Left cardiac atrium (tissue), 4 donors: ENCODE results near the gene WDFY2. TPM values are rescaled to one million over a fixed set of nuclear protein-coding genes. Genes with fewer than 3 reads are reported as not detected.

Experiments
- ATAC-seq, 2 donors: fragments of 200-7000 bp; cut with Tn5 transposase; one replicate each; pipeline ENCODE4 v1.9.1; 2020; ENCODE audit warnings: mild to moderate bottlenecking in 2 of 2, moderate library complexity in 2 of 2
- DNase-seq: peaks from one replicate; pipeline ENCODE4 v3.0.0-alpha.2; 2020
- intact Hi-C, 2 donors: fragments of 100-400 bp; cut with DNase I; formaldehyde crosslinking; loops; one replicate each; pipeline versions ENCODE4 v1.14.1 to v1.15.1; 2022 to 2023
- total RNA-seq, 2 donors: library from RNA; stranded (reverse); fragmentation: NEBNext Ultra II Directional; extraction: Animal tissue kit (Norgen Biotek cat#: 25700); gene quantifications; one replicate each; pipeline ENCODE4 v1.2.1, GENCODE V29; 2021
- donor health status: DM: no; HTN: yes; CAD: no.
- donor health status: DM: no; HTN: yes; CAD: no; lungs with severe emphysema.
- donor health status: DM: yes; HTN: yes; CAD: no.
- donor health status: Dilated cardiomyopathy.

The WDFY2 gene
- total RNA-seq, 2 donors from 2014 or later = 5.4 to 7.2 TPM

DNA sequence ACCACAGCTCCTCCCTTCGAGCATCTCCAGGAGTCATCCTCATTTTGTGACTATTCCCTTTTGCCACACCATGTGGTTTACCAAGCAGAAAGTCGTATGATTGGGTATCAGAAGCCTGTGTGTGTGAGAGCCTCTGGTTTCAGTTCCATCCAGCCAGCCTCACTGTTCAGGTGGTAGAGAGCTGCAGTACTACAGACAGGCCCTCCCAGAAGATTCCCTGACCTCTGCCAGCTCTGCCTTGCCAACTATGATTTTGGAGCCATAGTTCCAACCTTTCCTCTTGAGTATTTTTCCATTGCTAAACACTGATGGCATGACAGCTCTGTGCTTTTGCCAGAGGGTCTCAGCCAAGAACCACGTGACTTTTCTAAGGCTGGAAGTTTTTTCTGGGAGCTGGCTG lies 137.2 kb downstream of the WDFY2 start:
- DNase-seq (peak; percentile 40), ATAC-seq (peak; percentile 81 to 91)
- intact Hi-C loops = loop anchor here in 1 of 2 donors (10.0 kb wide), 1 partner anchor 97 kb away; no protein-coding TSS in a partner anchor

DNA sequence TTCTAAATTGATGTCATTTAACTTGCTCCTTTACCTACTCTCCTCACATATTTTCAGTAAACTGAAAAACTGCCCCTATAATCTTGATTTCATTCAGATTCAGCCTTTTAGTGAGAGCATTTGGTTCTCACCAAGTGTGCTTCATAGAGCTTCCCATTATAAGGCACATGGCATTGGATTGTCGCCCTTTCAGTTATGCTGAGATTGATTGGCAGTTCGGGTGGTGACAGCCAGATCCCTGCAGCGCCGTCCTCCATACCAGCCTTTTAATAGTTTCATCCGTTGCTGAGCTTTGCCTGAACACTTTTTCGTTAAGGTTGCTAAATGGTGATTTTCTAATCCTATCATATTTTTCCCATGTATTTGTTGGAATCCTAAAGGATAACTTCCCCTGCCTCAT lies 139.3 kb downstream of the WDFY2 start:
- ATAC-seq = no peak

DNA sequence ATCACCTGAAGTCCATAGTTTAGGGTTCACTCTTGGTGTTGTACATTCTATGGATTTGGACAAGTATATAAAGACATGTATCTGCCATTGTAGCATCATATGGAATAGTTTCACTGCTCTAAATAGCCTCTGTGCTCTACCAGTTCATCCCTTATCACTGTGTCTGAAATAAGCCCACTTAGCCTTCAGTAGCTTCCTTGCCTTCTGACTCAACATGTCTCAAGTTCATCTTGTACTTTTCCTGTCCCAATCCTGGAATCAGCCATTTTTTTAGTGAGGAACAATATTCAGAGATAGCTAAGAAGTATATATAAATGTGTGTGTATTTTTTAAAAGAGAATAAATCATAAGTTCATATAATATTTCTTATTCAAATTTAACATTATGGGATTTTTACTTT lies 140.5 kb downstream of the WDFY2 start:
- ATAC-seq (no peak), DNase-seq (no peak)
- intact Hi-C loops = loop anchor here in 1 of 2 donors (10.0 kb wide), 1 partner anchor 100 kb away; no protein-coding TSS in a partner anchor

More for the DNA sequence above, 139.3 kb downstream of the WDFY2 start:
- intact Hi-C loops = loop anchor here in 1 of 2 donors (10.0 kb wide), 1 partner anchor 99 kb away; no protein-coding TSS in a partner anchor
- no peak for DNase-seq

DNA sequence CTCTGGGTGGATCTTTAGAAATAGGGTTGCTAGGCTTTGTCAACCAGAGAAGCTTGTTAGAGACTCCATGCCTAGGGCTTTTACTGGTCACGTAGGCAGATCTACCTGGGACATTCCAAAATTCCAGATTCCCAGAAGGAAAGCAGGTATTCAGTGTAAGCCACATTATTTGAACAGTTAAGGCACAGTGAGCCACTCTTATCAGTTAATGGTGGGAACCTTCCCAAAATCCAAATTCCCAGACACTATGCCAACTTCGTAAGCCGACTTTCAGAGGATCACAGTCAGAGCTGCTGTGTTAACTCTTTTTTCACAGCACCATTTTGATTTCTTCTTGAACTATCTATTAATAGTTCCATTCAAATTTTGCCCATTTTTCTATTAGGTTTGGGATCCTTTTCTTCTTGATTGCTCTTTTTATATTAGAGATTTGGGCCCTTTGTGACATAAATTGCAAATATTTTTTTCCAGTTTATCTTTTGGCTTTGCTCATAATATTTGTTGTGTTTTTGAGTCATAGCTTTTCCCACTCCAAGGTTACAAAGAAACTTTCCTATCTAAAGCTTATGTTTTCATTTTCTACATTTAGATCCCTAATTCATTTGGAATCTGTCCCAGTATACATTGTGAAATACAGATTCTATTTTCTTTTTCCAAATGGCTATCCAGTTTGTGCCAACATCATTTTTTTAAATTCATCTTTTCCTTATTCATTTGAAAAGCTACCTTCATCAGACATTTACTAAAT lies 142.4 kb downstream of the WDFY2 start:
- ATAC-seq = peak in 1 of 2 donors; percentile 27
- intact Hi-C loops = loop anchor here in 1 of 2 donors (10.0 kb wide), 1 partner anchor 102 kb away; no protein-coding TSS in a partner anchor

DNA sequence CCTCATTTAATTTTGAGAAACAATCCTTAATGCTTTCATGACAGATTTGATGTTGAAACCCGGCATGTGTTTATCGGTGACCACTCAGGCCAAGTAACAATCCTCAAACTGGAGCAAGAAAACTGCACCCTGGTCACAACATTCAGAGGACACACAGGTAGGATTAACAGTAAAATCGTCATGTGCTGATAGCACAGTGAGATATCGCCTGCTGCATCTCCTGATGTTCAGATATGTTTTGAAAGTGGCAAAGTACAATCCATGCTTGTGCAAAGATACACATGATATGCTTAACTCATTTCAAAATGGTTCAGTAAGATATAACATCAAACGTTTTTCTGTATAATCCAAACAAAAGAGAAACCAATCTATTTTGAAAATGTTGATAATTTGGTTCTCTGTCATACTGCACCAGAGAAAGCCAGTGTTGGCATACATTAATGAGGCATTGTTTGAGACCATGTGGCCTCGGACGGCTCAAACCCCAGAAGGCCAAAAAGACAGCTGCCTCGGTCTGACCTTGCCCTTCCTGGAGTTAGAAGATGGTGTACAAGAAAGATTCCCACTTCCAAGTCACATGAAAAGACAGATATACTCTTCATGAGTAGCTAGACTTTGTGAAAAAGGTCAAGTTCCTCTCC lies 143.5 kb downstream of the WDFY2 start:
- DNase-seq (no peak), ATAC-seq (no peak)
- intact Hi-C loops = loop anchor here in 1 of 2 donors (10.0 kb wide), 1 partner anchor 103 kb away; no protein-coding TSS in a partner anchor

More for the DNA sequence above, 142.4 kb downstream of the WDFY2 start:
- no peak for DNase-seq

DNA sequence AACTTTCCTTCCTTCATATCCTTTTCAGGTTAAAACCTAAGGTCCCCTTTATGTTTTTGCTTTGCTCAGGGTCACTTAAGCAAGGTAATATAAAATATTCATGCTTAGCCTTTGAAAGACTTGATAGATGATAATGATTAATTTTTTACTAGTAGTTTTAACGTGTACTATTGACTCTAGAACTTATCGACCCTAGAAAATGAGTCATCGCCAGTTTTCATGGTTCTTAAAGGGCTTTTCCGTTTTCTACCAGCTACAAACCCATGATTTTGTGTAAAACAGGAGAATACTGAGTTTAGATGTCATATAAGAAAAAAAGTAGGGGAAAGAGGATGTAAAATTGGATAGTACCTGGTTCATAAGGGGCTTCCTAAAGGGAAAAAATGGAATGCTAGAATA lies 144.0 kb downstream of the WDFY2 start:
- DNase-seq = no peak
- intact Hi-C loops = loop anchor here in 1 of 2 donors (10.0 kb wide), 1 partner anchor 103 kb away; no protein-coding TSS in a partner anchor
- ATAC-seq = no peak

DNA sequence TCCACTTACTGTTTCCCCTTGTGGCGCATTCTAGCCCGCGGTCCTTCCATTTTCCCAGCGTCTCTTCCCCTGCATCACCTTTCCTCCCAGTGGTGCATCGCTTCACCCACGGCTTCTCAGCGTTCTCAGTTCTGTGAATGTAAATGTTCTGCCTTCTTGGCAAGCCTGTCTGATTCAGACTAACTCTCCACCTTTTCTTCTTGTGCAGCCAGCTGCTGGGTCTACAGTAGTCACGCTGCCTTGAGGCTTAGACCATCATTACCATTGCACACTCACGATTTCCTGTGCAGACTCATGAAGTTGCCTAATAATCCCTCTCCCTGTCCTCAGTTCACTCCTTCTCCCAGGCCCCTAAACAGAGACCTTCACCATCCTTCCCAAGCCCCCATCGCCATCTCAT lies 144.7 kb downstream of the WDFY2 start:
- intact Hi-C loops = loop anchor here in 1 of 2 donors (10.0 kb wide), 1 partner anchor 104 kb away; no protein-coding TSS in a partner anchor
- DNase-seq = no peak
- no peak for ATAC-seq

DNA sequence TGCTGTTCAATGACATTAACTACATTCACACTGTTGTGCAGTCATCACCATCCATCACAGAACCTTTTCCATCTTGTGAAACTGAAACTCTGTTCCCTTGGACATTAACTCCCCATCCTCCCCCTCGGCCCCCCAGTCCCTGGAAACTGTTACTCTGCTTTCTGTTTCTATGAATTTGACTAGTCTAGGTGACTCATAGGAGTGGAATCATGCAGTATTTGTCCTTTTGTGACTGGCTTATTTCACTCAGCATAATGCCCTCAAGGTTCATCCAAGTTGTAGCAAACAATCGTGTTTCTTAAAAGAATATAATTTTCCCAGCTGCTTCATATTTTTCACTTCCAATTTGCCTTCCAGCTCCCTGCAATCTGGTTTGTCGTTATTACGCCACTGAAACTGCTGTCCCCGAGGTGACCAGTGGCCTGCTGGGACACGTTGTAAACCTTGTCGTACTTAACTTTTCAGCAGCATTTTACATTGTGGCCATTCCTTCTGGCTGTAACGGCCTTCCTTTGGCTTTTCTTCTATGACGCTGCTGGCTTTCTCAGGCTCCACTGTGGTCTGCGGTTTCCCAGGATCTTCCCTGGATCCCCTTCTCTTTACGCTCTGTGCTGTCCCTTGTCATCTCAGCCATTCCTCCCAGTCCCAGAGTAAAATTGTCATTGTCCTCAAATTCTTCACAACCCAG lies 145.7 kb downstream of the WDFY2 start:
- ATAC-seq (peak; percentile 58 to 75), DNase-seq (peak; percentile 46)
- intact Hi-C loops = loop anchor here (10.0 kb wide), 2 partner anchors 105 to 285 kb away; no protein-coding TSS in a partner anchor

DNA sequence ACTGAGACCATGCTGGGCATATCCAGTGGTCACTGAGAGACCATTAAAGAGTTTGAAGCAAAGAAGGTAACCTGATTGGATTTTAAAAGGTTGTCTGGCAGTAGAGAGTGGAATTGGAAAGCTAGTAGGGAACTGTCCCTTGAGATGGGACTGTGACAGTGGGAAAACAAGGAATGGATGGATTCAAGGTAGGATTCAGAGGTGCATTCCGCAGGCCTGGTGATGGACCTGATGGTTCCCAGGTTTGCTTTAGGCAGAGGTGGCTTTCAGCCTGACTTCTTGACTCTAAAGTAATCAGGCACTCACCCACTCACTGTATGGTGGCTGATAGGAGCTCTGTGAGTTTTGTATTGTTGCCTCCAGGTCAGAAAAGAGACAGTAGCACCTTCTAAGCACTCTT lies 146.7 kb downstream of the WDFY2 start:
- DNase-seq = no peak
- intact Hi-C loops = loop anchor here in 1 of 2 donors (10.0 kb wide), 1 partner anchor 286 kb away; no protein-coding TSS in a partner anchor
- no peak for ATAC-seq

DNA sequence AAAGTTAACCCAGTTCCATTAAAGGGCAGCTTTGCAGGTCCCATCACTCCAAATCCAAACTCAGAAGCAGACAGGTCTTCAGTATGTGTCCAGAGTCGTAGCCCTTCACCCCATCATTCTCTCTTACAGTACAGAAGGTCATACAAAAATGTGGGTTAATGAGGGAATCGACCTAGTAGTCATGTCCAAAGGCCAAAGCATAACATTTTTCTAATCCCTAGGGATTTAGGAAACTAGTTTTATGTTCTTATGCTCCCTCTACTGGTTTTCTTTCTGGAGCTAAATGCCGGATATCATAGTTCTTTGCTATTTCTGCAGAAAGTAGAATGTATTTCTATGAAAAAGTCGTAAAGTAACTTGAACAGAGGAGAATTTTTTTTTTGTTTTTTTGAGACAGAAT lies 147.5 kb downstream of the WDFY2 start:
- ATAC-seq = peak; percentile 39 to 48
- no peak for DNase-seq
- intact Hi-C loops = loop anchor here in 1 of 2 donors (10.0 kb wide), 1 partner anchor 287 kb away; no protein-coding TSS in a partner anchor

DNA sequence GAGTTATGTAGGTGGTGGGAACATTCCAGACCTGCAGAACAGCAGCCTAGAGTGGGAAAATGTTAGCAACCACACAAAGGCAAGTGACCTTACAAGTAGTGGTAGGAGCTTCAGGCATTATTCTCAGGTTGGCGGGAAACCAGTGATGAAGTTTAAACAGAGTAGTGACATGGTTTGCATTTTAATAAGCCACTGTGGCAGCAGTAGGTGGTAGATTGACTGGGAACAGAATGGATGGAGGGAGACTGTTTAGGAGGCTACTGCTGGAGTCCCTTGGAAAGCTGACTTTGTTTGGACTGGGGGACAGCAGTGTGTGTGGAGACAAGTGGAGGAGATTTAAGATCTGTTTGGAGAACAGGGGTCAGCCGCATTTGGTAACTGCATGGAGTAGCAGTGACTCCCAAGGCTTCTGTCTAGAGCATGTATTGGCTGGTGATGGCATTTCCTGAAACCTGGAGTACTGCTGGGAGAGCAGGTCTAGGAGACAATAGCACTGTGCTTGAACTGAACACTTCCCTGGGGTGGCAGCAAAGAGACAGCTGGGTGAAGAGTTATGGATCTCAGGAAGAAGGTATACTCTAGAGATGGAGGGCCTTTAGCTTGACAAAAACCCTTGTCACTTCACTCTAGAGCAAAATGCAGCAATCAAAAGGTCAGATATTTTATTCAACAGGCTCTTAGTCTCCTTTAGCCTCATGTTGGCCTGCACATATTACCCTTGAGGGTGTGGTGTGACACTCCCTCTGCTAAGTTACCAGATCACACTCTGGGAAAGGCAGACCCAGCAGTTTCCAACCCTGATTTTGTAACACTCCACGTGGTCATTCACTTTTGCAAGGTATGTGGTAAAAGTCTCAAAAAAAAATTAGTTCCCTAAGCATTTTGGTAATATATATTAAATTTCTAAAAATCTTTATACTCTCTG lies 149.4 kb downstream of the WDFY2 start:
- intact Hi-C loops = loop anchor here in 1 of 2 donors (10.0 kb wide), 1 partner anchor 289 kb away; no protein-coding TSS in a partner anchor
- DNase-seq (no peak), ATAC-seq (peak in 1 of 2 donors; percentile 40)

DNA sequence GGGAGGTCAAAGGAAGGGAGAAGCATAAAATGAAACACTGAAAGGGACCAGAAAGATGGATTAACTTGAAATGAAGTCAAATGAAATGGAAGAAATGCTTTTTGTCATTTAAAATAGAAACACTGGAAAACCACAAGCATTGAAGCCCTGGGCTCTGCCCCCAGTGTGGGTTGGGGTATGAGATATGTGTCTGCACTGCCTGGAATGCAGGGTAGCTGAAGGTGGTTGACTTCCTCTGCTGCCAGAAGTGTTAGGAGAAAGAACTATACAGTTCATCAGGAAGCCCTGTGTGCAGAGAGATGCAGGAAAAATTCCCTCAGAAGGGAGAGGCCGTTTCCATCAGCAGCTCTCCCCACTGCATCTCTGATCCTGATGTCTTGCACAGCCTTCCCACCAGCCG lies 150.5 kb downstream of the WDFY2 start:
- no peak for ATAC-seq
- intact Hi-C loops = loop anchor here in 1 of 2 donors (10.0 kb wide), 1 partner anchor 290 kb away; no protein-coding TSS in a partner anchor
- DNase-seq = no peak

DNA sequence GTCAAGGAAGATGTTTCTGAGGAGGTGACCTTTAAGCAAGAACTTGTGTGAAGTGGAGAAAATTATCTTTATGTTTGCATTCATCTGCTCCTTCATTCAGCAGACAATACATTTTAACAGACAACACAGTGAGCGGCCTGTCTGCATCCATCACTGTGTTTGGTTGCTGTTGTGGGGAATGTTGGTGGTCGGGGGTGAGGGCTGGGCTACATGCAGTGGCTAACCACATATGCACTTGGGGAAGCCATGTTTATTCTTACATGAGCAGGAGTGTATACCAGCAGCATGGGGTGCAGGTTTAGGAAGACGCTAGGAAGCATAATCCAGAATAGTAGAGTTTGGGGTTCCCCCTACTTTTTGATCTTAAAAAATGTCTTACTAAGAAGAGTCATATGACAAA lies 153.3 kb downstream of the WDFY2 start:
- intact Hi-C loops = loop anchor here in 1 of 2 donors (10.0 kb wide), 1 partner anchor 293 kb away; no protein-coding TSS in a partner anchor
- DNase-seq (no peak), ATAC-seq (no peak)

DNA sequence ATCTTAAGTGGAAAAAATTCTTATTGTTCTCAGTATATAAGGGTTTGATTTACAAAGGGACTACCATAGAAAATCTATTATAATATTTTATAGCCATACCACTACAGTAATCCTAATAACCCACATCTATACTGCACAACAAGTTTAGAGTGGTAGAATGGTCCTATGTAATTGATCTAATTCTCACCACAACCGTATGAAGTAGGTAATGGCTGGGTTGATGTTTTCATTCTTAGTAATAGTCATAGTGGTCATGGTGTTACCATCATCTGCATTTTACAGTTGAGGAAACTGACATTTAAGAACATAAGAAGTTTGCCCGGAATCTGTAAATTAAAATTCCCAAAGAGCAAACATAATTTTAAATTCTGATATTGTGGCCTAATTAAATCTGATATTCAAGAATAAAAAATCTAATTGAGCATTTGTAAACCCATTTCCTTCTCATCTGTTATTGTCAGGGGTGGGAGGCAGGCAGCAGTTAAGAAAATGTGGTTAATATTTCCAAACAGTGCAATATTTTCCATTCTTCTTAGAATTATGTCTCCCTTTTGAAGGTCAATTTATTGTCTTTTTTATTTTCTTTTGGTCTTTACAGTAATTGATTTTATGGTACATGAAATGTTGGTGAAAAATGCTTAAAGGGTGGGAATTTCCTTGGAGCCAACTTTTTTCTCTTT lies 154.1 kb downstream of the WDFY2 start:
- DNase-seq (no peak), ATAC-seq (no peak)
- intact Hi-C loops = loop anchor here in 1 of 2 donors (10.0 kb wide), 1 partner anchor 294 kb away; no protein-coding TSS in a partner anchor

DNA sequence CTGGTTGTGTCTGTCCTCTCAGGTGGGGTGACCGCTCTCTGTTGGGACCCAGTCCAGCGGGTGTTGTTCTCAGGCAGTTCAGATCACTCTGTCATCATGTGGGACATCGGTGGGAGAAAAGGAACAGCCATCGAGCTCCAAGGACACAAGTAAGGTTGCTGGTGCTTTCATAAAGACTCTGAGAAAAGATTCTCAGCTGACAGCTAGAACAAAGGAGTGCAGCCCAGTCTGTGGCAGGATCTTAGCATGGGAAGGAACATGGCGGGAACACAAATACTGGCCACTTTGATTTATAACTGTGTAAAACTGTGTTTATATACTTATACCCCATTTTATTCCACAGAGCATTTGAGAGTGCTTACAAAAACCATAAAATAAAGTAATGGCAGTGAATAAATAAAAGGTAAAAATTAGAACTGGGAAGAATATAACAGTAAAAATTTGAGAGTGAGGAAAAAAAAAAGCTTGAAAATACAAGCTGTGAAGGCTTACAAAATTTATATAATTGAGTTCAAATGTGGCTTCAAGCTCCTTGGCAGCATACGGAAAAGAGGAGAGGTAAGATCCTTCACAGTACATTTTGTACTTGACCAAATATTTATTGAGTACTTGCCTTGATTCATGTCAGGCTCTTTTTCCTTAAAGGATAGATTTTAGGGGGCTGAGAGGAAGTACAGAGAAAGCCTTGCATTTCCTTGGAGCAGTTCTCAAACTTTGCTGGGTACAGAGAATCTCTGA lies 154.9 kb downstream of the WDFY2 start:
- intact Hi-C loops = loop anchor here in 1 of 2 donors (10.0 kb wide), 1 partner anchor 294 kb away; no protein-coding TSS in a partner anchor
- peak in 1 of 2 donors; percentile 24 for ATAC-seq
- no peak for DNase-seq

DNA sequence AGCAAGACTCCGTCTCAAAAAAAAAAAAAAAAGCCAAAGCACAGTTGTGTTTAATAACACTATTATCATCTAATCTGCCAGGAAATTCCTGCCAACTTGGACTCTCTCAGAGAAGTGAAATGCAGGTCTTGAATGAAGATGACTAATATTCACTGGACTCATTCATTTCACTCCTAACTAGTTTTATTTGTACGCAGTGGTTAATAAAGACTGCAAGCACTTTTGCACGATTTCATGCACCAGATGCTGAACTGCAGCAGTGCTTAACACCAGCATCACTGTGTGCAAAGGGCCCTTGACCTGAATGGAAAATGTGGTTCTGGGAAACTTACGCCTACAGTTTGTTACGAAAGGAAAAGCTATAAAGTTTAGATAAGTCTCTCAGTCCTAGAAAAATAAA lies 156.4 kb downstream of the WDFY2 start:
- peak; percentile 40 to 47 for ATAC-seq
- intact Hi-C loops = no loop called here

DNA sequence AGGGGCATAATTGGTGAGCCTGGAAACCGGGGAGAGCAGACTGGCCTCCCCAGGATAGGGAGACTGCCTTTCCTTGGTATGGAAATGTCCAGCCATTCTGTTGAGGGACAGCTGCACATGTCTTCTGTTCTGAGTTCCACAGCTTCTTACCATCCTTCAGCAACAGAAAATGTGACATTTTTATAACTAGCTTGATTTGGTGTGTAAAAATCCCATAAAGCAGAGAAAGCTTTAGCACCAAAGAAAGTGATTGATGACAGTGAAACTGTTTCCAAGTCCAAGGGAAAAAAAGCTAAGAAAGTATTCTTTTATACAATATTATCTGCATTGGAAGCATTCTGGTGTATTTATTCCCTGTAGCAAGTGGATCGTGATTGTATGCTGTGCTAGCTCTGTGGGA lies 157.8 kb downstream of the WDFY2 start:
- ATAC-seq (no peak), DNase-seq (no peak)
- intact Hi-C loops = no loop called here

More for the DNA sequence above, 156.4 kb downstream of the WDFY2 start:
- no peak for DNase-seq
